GM12865 (cell line): ENCODE data around the gene TPP1.

Source experiments
- DNase-seq: peaks from one replicate; pipeline ENCODE4 v3.0.0; 2010; ENCODE audit warnings: low read depth
- H3K4me3 ChIP-seq: 2 replicates; pipeline ENCODE4 v1.5.1; 2011; ENCODE audit warnings: mild to moderate bottlenecking, low read depth, low read length, control low read depth
- TF ChIP-seq, protein P1 (sequence below): IDR thresholded peaks from 2 replicates; pipeline ENCODE4 v1.5.1; 2011; ENCODE audit warnings: low read length, control low read depth, low read depth, inconsistent platforms; ENCODE audit not compliant: insufficient read depth; ENCODE audit errors: missing control alignments

The TPP1 gene

DNA sequence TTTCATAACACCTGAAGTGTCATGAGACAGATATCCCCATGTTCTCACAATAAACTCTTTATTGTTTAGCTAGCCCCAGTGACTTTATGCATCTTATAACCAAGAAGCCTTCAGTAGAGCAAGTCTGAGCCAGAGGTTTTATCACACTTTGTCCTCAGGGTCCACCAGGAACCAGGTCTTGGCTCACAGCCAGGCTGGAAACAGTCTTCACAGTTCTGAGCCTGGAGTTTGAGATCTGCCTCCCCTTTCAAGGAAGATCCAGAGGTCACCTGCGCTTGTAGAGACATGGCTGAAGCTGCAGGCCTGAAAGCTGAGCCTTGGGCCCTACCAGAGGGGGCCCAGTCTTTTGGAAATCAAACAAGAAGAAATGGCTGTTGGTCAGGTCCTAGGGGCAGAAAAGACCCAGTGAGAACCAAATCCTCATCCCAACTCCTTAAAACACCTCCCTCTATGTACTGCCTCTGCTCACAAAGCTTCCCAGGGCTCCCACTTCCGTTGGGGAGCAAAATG, 19.3 kb downstream of the TPP1 start:
- TF ChIP-seq, protein P1, sequence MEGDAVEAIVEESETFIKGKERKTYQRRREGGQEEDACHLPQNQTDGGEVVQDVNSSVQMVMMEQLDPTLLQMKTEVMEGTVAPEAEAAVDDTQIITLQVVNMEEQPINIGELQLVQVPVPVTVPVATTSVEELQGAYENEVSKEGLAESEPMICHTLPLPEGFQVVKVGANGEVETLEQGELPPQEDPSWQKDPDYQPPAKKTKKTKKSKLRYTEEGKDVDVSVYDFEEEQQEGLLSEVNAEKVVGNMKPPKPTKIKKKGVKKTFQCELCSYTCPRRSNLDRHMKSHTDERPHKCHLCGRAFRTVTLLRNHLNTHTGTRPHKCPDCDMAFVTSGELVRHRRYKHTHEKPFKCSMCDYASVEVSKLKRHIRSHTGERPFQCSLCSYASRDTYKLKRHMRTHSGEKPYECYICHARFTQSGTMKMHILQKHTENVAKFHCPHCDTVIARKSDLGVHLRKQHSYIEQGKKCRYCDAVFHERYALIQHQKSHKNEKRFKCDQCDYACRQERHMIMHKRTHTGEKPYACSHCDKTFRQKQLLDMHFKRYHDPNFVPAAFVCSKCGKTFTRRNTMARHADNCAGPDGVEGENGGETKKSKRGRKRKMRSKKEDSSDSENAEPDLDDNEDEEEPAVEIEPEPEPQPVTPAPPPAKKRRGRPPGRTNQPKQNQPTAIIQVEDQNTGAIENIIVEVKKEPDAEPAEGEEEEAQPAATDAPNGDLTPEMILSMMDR = no peak
- no peak overlapping the region for H3K4me3 ChIP-seq
- DNase-seq = no peak

DNA sequence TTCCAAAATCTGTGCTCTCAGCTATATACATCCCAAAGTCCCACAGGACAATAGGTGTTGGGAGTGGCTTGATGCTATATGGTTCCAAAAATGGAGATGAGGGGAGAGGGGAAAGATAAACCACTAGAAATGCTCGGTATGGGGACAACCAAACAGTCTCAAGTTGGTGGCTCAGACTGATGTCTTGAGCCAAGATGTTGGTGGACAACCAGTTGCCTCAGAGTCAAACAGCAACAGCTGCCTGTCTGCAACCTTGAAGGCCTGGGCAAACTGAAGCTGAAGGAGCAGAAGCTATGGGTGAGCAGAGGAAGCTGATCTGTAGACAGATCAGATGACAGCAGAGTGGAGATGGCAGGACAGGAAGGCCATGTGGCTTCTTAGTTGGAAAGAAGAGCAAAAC, 19.8 kb downstream of the TPP1 start:
- H3K4me3 ChIP-seq = no peak overlapping the region
- TF ChIP-seq, protein P1 = no peak
- no peak for DNase-seq

DNA sequence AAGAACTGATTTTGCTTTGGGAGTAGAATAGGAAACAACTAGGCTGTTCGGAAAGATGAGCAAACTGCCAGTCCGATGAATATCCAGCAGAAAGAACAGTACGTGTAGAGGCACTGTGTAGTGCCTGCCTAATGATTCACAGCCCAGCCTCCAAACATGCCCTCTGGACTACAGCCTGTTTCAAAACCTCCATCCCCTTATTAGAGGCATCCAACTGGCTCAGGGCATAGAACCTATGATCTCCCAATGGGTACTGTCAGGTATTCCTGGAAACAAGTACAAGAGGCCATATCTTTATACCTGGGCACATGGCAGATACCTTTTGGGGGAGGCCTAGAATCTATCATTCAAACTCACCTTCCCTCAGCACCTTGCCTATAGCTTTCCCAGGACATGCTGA, 20.7 kb downstream of the TPP1 start:
- TF ChIP-seq, protein P1 = no peak
- DNase-seq = no peak
- no peak overlapping the region for H3K4me3 ChIP-seq

DNA sequence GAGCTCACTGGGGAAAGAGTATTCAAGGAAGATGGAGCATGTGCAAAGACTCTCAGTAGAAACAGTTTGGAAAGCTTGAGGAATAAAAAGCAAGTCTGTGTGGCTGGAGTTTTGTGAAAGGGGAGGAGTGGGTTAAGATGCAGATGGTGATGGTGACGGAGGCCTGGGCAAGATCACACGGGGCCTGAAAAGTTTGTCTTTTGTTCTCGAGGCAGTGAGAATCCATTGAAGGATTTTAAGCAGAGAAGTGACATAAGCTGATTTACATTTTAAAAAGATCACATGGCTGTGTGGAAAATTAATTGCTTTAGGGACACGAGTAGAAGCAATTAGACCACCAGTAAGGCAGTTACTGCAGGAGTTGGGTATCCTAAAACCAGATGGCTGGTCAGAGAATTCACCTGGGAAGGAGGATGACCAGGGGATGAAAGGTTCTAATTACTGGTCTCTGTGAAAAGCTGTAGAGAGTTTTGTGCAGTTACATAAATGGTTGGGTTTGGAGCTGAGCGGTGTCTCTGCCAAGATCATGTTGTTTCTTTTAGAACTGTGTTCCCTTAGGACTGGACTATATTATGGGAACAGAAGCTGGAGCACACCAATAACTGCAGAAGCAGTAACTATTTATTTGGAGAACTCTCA, 22.9 kb downstream of the TPP1 start:
- TF ChIP-seq, protein P1 = no peak
- no peak overlapping the region for H3K4me3 ChIP-seq
- DNase-seq = no peak

DNA sequence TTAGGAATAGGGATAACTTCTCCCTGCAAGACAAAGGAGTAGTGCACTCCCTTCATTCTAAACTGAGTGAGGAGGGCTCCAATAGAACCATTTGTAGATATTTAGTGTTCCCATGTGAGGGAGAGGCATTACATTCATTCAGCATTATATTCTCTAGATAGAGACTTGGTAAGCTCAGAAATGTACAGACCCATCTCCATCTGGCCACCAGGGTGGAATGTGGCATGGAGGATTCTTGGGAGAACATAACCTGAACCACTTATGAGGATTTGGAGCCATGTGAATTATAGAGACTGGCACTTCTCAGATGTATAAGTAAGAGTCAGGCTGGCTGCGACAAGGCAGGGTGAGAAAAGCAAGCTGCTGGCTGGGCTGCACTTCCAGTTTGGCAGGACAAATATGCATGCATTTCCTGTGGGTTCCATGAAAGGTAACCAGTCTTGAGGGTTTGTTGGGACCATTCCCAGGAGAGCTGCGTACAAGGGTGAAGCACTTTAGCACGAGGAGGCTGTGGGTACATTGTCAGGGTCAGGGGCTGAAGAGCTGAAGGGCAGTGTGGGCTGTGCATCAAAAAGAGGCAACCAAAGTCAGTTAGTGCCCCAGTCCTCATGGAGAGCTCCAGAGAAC, 25.0 kb downstream of the TPP1 start:
- no peak for DNase-seq
- no peak overlapping the region for H3K4me3 ChIP-seq
- TF ChIP-seq, protein P1 = no peak

DNA sequence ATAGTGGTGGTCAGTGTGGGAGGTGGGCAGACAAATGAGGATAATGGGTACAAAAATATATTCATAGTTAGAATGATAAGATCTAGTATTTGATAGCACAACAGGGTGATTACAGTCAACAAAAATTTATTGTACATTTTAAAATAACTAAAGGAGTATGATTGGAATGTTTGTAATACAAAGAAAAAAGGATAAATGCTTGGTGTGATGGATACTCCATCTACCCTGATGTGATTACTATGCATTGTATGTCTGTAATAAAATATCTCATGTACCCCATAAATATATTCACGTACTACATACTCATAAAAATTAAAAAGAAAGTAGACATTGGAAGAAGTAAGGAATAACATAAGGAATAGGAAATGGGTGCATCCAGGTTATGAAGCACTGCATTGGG, 31.2 kb downstream of the TPP1 start:
- H3K4me3 ChIP-seq = no peak overlapping the region
- TF ChIP-seq, protein P1 = no peak
- DNase-seq = no peak
